KBM-7 (cell line): Measurements from ENCODE around the gene DIP2C.
"Not testable (repeated sequence)": the region's sequence is repeated elsewhere in the genome, so short reads cannot be mapped to it uniquely, and the experiment has no call there.

Experiments
- DNase-seq: peaks from one replicate; pipeline ENCODE4 v3.0.0-alpha.2; 2015
- in situ Hi-C: fragments of 300-500 bp; cut with MboI; formaldehyde crosslinking; loops from 2 replicates; pipeline ENCODE4 v1.14.3; 2020; ENCODE audit warnings: low sequenced_read_pairs, low pct_unique_long_range_greater_than_20kb, mixed read lengths

DIP2C gene

DNA sequence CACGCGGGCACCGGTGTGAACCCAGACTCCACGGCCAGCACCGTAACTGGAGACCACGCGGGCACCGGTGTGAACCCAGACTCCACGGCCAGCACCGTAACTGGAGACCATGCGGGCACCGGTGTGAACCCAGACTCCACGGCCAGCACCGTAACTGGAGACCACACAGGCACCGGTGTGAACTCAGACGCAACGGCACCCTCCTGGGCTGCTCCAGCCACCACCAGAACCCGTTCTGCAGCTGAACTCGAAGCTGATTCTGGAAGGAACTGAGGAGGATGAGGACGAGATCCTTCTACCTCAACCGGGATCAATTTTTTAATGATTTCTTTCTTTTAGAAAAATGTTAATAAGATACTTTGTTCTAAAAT lies 56.7 kb downstream of the DIP2C start:
- in situ Hi-C loops, DNase-seq: not testable (repeated sequence)

GRCh38 chr10:632155-632806 lies 57.2 kb downstream of the DIP2C start:
- in situ Hi-C loops = not testable (repeated sequence)

DNA sequence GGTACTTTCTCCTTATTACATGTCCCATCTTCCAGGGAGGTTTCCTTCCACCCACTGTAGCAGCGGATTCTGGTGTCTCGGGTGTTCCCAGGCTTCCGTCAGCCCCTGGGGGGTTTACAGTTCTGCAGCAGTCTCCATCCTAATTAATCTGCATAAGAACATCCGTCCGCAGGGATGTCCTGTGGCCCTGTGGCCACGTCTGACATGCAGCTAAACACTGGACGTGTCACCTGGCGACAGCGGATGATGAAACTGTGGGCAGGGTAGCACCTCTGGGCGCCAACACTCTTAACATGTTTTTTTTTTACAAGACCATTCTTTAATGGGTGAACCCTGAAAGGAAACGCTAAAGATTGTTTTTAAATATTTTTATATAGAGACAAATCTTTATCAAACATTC lies 58.2 kb downstream of the DIP2C start:
- in situ Hi-C loops = no loop called here
- DNase-seq = no peak

More at GRCh38 chr10:632155-632806, 57.2 kb downstream of the DIP2C start:
- DNase-seq = not testable (repeated sequence)

DNA sequence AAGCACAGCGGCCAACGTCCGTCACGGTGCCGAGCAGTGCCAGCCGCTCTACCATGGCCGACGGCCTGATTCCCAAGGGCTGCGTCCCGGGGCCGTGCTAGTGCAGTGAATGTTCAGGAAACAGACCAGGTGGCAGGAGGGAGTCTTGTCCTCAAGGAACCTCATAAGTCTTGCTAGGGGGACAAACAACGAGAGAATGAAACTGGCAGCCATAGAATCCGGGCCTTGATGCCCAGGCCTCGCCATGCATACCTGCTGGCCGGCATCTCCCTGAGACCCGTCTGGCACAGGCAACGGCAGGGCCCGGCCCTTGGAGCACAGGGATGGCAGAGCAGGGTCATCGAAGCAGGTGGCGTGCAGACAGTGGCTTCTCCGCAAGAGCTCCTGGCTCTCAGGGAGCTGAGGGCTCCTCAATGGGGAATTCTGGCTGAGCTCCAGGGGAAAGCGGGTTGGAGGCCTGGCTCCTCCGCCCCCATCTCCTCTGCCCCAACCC lies 58.8 kb downstream of the DIP2C start:
- in situ Hi-C loops = no loop called here
- no peak for DNase-seq

- DNase-seq = peak; percentile 18
- in situ Hi-C loops = no loop called here
Observed at GRCh38 chr10:629186-629998, 60.1 kb downstream of the DIP2C start.

DNA sequence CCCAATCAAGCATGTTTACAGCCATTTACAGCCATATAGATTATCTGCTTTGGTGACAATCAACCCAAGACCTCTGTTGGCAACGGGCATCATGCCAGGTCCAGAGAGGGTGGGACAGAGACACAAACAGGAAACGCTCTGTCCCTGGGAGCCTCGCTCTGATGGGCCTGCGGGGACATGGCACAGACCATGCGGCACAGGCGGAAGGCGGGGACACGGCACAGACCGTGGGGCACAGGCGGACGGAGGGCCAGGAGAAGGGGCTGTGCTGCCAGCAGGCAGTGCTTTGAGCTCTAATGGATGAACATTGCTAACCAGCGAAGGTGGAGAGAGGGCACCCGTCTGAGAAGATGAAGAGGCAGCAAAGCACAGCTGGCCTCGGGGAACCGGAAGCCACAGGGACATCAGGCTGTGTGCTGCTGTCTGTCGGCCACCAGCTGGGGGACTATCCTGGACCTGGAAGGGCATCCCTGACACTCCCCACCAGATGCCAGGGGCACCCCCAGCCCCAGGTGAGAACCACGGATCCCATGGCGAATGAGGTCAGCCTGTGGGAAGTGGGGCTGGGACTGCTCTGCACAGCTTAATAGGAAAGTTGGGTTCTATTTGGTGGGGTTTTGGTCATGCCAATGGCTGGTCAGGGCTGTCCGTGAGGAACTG lies 61.0 kb downstream of the DIP2C start:
- in situ Hi-C loops = no loop called here
- DNase-seq = no peak

GRCh38 chr10:627032-627992 lies 62.2 kb downstream of the DIP2C start:
- no peak for DNase-seq
- in situ Hi-C loops = no loop called here

DNA sequence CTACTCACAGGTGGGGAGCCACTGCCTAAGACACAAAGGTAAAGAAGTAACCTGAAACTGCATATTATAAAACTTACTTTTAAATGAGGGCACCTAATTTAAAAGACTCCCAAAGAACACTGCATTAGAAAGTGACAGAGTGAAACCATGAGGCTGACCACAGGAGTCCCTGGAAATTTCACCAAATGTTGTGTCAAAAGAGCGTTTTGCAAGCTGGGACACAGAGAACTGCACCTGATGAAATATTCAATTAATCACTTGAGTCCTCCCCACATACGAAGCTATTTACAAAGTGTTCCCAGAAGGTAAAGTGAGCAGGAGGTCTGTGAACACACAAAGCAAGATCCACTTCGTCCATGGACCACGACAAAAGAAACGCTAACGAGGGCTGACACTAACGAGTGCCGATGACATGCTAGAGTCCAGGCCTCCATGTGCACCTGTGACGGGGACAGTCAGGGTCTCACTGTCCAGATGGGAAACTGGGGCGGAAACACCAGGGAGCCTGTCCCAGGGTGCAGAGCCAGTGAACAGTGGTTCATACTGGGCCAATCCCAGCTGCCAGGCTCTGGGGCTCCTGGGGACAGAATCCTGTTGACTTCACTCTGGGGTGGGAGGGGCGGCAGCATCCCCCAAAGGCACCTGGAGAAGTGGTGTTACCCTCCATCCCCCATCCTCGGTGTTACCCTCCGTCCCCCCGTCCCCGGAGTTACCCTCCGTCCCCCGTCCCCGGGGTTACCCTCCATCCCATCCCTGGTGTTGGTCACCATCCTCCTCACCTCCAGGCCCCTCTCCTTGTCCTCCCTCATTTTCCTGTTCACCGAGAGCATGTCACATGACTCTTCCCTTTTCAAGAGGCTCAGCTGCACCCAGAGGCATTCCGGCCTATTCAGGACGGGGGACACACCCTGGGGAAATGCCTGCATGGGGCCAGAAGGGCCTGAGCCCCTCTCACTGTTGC lies 63.4 kb downstream of the DIP2C start:
- DNase-seq = no peak
- in situ Hi-C loops = no loop called here

GRCh38 chr10:625333-625696 lies 64.2 kb downstream of the DIP2C start:
- no peak for DNase-seq
- in situ Hi-C loops = no loop called here

GRCh38 chr10:624605-625332 lies 64.7 kb downstream of the DIP2C start:
- in situ Hi-C loops = no loop called here
- peak; percentile 11 for DNase-seq

DNA sequence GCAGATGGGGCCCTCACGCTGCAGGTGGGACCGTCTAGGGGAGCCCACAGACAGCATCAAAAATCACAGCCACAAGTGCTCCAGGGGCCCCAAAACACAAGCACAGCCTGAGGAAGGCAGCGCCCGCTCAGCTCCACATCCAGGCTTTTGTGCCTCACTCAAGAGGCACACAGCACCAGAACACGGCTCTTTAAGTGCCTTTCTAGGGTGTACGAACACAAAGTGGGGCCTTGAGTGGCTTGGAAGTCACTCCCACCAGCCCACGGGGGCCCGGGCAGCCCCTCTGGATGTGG lies 65.2 kb downstream of the DIP2C start:
- no peak for DNase-seq
- in situ Hi-C loops = no loop called here

DNA sequence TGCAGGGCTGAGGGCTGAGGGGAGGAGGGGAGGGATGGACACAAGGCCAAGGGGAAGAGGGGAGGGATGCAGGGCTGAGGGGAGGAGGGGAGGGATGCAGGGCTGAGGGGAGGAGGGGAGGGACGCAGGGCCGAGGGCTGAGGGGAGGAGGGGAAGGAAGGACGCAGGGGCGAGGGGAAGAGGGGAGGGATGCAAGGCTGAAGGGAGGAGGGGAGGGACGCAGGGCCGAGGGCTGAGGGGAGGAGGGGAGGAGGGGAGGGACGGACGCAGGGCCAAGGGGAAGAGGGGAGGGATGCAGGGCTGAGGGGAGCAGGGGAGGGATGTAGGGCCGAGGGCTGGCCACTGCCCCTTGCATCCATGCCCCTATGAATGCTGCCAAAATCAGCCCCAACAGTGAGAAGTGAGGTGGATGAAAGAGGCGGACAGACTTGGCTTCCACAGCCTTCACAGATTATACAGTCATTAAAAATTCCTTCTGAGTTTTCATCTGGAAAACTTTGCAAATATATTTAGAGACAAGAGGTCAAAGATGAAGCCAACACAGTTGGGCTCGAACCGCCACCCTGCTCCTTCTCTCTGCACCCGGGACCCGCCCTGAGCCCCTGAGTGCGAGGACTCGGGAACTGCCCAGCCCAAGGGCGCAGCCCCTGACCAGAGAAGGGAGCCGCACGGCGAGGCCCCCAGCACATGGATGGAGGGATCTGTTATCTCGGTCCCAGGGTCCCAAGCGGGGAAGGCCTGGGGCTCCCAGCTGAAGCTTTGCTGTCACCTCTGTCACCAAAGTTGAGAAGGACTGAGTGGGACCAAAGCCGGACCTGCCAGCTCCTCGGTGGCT lies 65.8 kb downstream of the DIP2C start:
- in situ Hi-C loops = no loop called here
- DNase-seq = no peak

DNA sequence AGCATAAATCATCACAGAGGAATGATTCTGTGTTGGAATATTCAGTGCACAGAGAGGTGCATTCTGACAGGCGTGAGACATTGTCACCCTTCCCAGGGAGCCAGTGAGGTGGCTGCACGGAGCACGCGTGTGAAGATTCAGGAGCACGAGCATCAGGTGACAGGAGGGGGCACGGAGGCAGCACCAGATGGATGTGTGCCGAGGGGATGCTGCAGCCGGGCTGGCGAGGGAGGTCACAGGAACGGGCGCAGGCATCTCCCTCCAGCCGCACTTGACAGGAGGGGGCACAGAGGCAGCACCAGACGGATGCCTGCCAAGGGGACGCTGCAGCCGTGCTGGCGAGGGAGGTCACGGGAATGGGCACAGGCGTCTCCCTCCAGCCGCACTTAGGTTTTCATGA lies 66.5 kb downstream of the DIP2C start:
- no peak for DNase-seq
- in situ Hi-C loops = no loop called here

DNA sequence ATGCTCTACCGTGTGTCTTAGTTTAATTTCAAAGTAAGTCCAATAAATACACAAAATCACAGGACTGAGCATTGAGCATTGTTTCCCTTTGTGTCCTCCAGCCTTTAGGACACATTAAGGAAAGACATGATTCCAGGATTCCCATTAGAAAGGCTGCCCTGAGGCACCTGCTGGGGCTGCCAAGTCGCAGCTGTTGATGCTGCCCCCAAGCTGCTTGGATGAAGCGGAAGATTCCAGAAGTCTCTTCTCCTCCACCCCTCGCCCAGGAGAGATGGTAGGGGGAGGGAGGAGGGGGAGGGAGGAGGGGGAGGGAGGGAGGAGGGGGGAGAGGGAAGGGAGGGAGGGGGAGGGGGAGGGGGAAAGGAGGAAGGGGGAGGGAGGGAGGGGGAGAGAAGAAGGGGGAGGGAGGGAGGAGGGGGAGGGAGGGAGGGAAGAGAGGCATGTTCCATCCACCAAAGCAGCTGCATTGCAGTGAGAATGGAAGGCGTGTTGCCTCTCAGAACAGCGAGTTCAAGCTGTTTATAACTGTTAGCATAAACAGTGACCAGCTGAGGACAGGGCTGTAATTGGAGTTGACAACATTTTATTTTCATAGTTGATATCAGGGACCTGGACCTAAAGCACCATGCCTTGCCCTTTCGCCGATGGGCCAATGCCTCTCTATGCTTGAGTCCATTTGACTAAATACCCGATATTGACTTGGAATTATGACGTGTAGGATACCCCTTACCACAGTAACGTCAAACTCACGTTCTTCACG lies 67.3 kb downstream of the DIP2C start:
- in situ Hi-C loops = no loop called here
- DNase-seq = no peak

DNA sequence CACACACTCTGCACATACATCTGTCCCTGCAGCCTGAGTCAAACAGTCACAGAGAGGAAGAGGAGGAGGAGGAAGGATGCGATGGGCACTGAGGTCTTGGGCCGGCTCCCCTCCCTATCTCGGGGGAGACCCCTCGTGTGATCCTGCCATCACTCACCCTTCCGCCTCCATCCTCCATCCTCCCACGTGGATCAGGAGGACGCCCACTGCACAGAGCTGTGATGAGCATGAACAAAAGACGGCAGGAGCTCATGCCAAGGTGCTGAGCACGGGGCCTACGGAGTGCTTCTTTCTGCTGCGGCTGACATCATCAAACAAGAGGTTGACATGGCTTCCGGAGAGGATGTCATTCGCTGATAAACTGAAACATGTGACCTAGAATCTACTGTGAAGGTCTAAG lies 68.0 kb downstream of the DIP2C start:
- in situ Hi-C loops = no loop called here

DNA sequence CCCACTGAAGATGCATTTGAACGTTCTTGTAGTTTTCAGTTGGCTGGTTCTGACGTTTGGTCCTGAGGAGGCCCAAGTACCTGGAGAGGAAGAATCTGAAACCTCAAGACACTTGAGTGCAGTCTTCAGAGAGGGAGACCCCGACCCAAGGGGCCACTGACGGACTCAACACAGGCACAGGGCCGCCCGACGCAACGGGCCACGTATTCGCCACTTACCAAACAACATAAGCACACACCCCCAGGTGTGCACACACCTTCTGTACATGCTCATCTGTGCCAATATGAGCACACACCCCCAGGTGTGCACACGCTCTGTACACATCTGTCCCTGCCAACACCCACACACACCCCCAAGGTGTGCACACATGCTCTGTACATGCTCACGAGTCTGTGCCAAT lies 68.5 kb downstream of the DIP2C start:
- in situ Hi-C loops = no loop called here

More for the DNA sequence above, 68.0 kb downstream of the DIP2C start:
- DNase-seq = no peak

More for the DNA sequence above, 68.5 kb downstream of the DIP2C start:
- no peak for DNase-seq
